SU-DHL-6 (cell line): Measurements from ENCODE around the gene RNF113B.

ENCODE experiments used
- H2AFZ ChIP-seq: fragments of 200-600 bp; sonication (generic); 2 replicates; pipeline ENCODE4 v1.6.1; 2014; ENCODE audit warnings: low read depth, mild to moderate bottlenecking, moderate library complexity, mixed read lengths, antibody characterized with exemption, low read length; ENCODE audit not compliant: severe bottlenecking
- H3F3A ChIP-seq: fragments of 200-600 bp; shearing (Covaris generic); 2 replicates; pipeline ENCODE4 v1.6.0; 2016; ENCODE audit warnings: antibody characterized with exemption, mild to moderate bottlenecking; ENCODE audit not compliant: insufficient read depth
- H3K27ac ChIP-seq: fragments of 200-600 bp; sonication (generic); 2 replicates; pipeline ENCODE4 v1.5.1; 2016; ENCODE audit warnings: low read depth, mild to moderate bottlenecking, low read length, moderate library complexity, mixed read lengths
- H3K27me3 ChIP-seq: fragments of 200-600 bp; sonication (generic), shearing (Covaris generic); 2 replicates; pipeline ENCODE4 v1.6.0; 2014; ENCODE audit warnings: mild to moderate bottlenecking, low read length
- H3K36me3 ChIP-seq: fragments of 200-600 bp; sonication (generic); 2 replicates; pipeline ENCODE4 v1.6.1; 2014; ENCODE audit warnings: mild to moderate bottlenecking, low read length, mixed read lengths
- H3K4me2 ChIP-seq: fragments of 300-600, 200-600 bp; shearing (Covaris generic), sonication (generic); 2 replicates; pipeline ENCODE4 v1.6.0; 2014; ENCODE audit warnings: low read length, low read depth, mild to moderate bottlenecking; ENCODE audit not compliant: poor library complexity, severe bottlenecking
- H3K4me3 ChIP-seq: fragments of 200-600 bp; sonication (generic); 2 replicates; pipeline ENCODE4 v1.5.1; 2014; ENCODE audit warnings: antibody characterized with exemption, low read length, mild to moderate bottlenecking, mixed read lengths; ENCODE audit not compliant: insufficient read depth, poor library complexity, severe bottlenecking
- H3K79me2 ChIP-seq: fragments of 200-600 bp; sonication (generic); 2 replicates; pipeline ENCODE4 v1.6.1; 2014; ENCODE audit warnings: mild to moderate bottlenecking, low read length, moderate library complexity; ENCODE audit not compliant: insufficient read depth
- H3K9ac ChIP-seq: fragments of 200-600 bp; sonication (generic); 2 replicates; pipeline ENCODE4 v1.7.0; 2014; ENCODE audit warnings: mild to moderate bottlenecking, low read length
- H3K9me2 ChIP-seq: fragments of 200-600 bp; sonication (generic); replicated peaks from 2 replicates; pipeline ENCODE4 v1.6.1; 2014; ENCODE audit warnings: low read length; ENCODE audit not compliant: insufficient read depth
- H3K9me3 ChIP-seq: fragments of 200-600 bp; sonication (generic); 2 replicates; pipeline ENCODE4 v1.6.1; 2014; ENCODE audit warnings: low read length, mixed read lengths; ENCODE audit not compliant: insufficient read depth
- H4K20me1 ChIP-seq: fragments of 200-600 bp; sonication (generic); 2 replicates; pipeline ENCODE4 v1.6.1; 2014; ENCODE audit warnings: low read depth, mild to moderate bottlenecking, antibody characterized with exemption, low read length, moderate library complexity, mixed read lengths
- CTCF ChIP-seq: fragments of 200-600 bp; sonication (generic); IDR thresholded peaks from one replicate; pipeline ENCODE4 v1.5.1; 2017; ENCODE audit warnings: antibody characterized with exemption, mild to moderate bottlenecking, low read length, moderate library complexity; ENCODE audit not compliant: insufficient read depth, poor library complexity, severe bottlenecking
- EZH2phosphoT487 ChIP-seq: fragments of 200-600 bp; sonication (generic), shearing (Covaris generic); conservative IDR thresholded peaks from 2 replicates; pipeline ENCODE4 v1.6.1; 2018; ENCODE audit warnings: mild to moderate bottlenecking, antibody characterized with exemption, low read length, moderate library complexity, mixed read lengths

Gene RNF113B

DNA sequence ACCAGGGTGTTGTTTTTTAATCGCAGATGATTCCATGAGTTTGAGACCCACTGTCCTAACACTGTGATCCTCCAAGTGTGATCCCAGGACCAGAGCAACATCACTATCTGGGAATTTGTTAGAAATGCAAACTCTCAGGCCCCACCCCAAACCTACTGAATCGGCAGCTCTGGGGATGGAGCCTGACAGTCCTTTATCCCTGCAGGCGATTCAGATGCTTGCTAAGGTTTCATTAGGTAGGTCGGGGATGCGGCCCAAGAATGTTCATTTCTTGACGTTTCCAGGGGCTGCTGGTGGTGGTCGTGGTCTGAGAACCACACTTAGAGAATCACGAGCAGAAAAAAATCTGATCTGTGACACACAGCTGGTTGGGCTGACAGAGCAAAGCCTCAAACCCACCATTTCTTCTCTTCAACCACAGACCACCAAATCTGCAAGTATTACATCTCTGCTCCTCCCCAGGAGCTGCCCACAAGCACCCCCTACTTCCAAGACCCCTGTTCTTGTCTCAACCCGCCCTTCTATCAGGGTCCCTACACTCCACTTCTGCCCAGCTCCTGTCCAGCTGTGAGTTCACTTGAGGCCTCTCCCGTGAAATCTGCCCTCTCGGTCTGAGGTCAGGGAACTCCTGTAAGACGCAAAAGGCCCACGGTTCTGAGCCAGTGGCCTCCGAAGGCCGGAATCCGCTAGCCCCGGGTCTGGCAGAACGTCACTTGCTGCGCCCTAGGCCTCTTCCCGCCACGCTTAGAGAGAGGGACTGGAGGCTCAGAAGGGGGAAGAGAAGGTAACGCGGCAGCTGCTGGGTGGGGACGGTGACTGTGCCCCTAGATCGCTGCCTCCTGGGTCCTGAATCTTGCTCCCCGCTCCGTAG lies 35.3 kb downstream of the RNF113B start:
- Histone ChIP-seq H3K79me2 (no peaks in the 10 kb centered on the region), H3K9me2 (no peaks in the 10 kb centered on the region), H3F3A (no peaks in the 10 kb centered on the region), H3K27me3 (no peaks in the 10 kb centered on the region), H3K4me2 (no peak overlapping the region), H4K20me1 (no peaks in the 10 kb centered on the region), H3K4me3 (no peak overlapping the region), H2AFZ (no peak overlapping the region), H3K27ac (no peak overlapping the region), H3K9me3 (no peaks in the 10 kb centered on the region), H3K9ac (no peak overlapping the region), H3K36me3 (no peaks in the 10 kb centered on the region)
- TF ChIP-seq CTCF: no peak
- no peak for TF ChIP-seq EZH2phosphoT487

DNA sequence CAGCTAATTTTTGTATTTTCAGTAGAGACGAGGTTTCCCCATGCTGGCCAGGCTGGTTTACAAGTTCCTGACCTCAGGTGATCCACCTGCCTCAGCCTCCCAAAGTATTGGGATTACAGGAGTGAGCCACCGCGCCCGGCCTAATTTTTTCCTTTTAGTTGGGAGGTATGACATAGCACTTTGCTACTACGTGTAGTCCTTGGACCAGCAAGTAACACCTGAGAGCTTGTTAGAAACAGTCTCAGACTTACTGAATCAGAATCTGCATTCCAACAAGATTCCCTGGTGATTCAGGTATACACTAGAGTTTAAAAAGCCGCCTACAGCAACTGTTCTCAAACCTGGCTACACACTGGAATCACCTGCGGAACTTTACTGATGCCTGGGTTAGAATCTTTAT lies 36.0 kb downstream of the RNF113B start:
- Histone ChIP-seq H3K9ac (no peak overlapping the region), H3K27me3 (no peaks in the 10 kb centered on the region), H3K4me3 (no peak overlapping the region), H3K9me3 (no peaks in the 10 kb centered on the region), H3K4me2 (no peak overlapping the region), H3K79me2 (no peaks in the 10 kb centered on the region), H3K9me2 (no peaks in the 10 kb centered on the region), H4K20me1 (no peaks in the 10 kb centered on the region), H3K27ac (no peak overlapping the region), H2AFZ (no peak overlapping the region), H3F3A (no peaks in the 10 kb centered on the region), H3K36me3 (no peaks in the 10 kb centered on the region)
- TF ChIP-seq CTCF: no peak
- TF ChIP-seq EZH2phosphoT487: no peak

DNA sequence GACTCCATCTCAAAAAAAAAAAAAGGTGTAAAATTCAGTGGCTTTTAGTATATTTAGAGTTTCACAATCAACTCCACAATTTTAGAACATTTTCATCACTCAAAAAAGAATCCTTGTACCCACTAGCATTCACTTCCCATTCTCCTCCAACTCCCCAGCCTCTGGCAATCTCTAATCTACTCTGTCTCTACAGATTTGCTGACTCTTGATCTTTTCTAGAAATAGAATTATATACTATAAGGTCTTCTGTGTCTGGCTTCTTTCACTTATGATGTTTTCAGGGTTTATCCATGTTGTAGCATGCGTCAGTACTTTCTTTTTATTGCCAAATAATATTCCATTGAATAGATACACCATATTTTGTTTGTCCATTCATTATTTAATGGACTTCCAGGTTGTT lies 42.2 kb downstream of the RNF113B start:
- H2AFZ ChIP-seq: no peak overlapping the region
- H3K9me3 ChIP-seq: no peaks in the 10 kb centered on the region
- no peak overlapping the region for H3K27ac ChIP-seq
- H3K4me2 ChIP-seq: no peak overlapping the region
- no peak overlapping the region for H3K9ac ChIP-seq
- H3K4me3 ChIP-seq: no peak overlapping the region
- H3K27me3 ChIP-seq: no peaks in the 10 kb centered on the region
- no peaks in the 10 kb centered on the region for H4K20me1 ChIP-seq
- TF ChIP-seq EZH2phosphoT487 (no peak), CTCF (no peak)
- no peaks in the 10 kb centered on the region for H3F3A ChIP-seq
- no peaks in the 10 kb centered on the region for H3K9me2 ChIP-seq
- H3K36me3 ChIP-seq: no peaks in the 10 kb centered on the region
- no peaks in the 10 kb centered on the region for H3K79me2 ChIP-seq
